ENCODE data around the gene IL9R. TPM values are rescaled to one million over a fixed set of nuclear protein-coding genes. Genes with fewer than 3 reads are reported as not detected.
"Not testable (repeated sequence)": the region's sequence is repeated elsewhere in the genome, so short reads cannot be mapped to it uniquely, and the experiment has no call there.

Gene IL9R
- total RNA-seq, 1 donor from 2014 or later = 4.3 TPM

- not testable (repeated sequence) for DNase-seq (ENCODE audit: low spot score)
Observed at GRCh38 chrX:156029707-156030442, 32.4 kb downstream of the IL9R start.

- not testable (repeated sequence) for DNase-seq (ENCODE audit: low spot score)
Observed at GRCh38 chrX:156030474-156030873, 33.0 kb downstream of the IL9R start.

Other genes with a start within 250 kb of the IL9R start
- gene VAMP7, start 116.4 kb upstream of the IL9R start, total RNA-seq (ENCODE audit: insufficient read depth, low replicate concordance) = 31.5 TPM

All from umbilical cord (tissue), 2 donors.